Hepatocyte (in vitro differentiated cells): ENCODE measurements around the gene GSTO1. TPM values are rescaled to one million over a fixed set of nuclear protein-coding genes. Genes with fewer than 3 reads are reported as not detected.

Experiments
- DNase-seq: peaks from one replicate; pipeline ENCODE4 v3.0.0-alpha.2; 2016; ENCODE audit warnings: low spot score
- H2AFZ ChIP-seq: fragments of 200-600 bp; sonication (generic); 2 replicates; pipeline ENCODE4 v1.6.0; 2016; ENCODE audit warnings: antibody characterized with exemption, mild to moderate bottlenecking
- H3K27ac ChIP-seq: fragments of 200-600 bp; sonication (generic); 2 replicates; pipeline ENCODE4 v1.5.1; 2016; ENCODE audit warnings: mild to moderate bottlenecking
- H3K27me3 ChIP-seq: fragments of 200-600 bp; sonication (generic); 2 replicates; pipeline ENCODE4 v1.6.1; 2016
- H3K36me3 ChIP-seq: fragments of 200-600 bp; sonication (generic); replicated peaks from 2 replicates; pipeline ENCODE4 v1.5.1; 2016; ENCODE audit warnings: low read depth; ENCODE audit not compliant: insufficient read depth
- H3K4me1 ChIP-seq: fragments of 200-600 bp; sonication (generic); 2 replicates; pipeline ENCODE4 v1.5.1; 2016; ENCODE audit warnings: mild to moderate bottlenecking, moderate library complexity; ENCODE audit not compliant: insufficient read depth
- H3K4me2 ChIP-seq: fragments of 200-600 bp; sonication (generic); 2 replicates; pipeline ENCODE4 v1.6.0; 2016
- H3K4me3 ChIP-seq: fragments of 200-600 bp; sonication (generic); 2 replicates; pipeline ENCODE4 v1.5.1; 2016; ENCODE audit warnings: mild to moderate bottlenecking
- H3K79me2 ChIP-seq: fragments of 200-600 bp; sonication (generic); 2 replicates; pipeline ENCODE4 v1.6.0; 2017; ENCODE audit warnings: mild to moderate bottlenecking
- H3K9me2 ChIP-seq: fragments of 200-600 bp; sonication (generic); replicated peaks from 2 replicates; pipeline ENCODE4 v1.6.0; 2017; ENCODE audit warnings: mild to moderate bottlenecking; ENCODE audit not compliant: insufficient read depth
- H3K9me3 ChIP-seq: fragments of 200-600 bp; sonication (generic); 2 replicates; pipeline ENCODE4 v1.5.1; 2016; ENCODE audit warnings: low read depth, mild to moderate bottlenecking
- H4K20me1 ChIP-seq: fragments of 200-600 bp; sonication (generic); 2 replicates; pipeline ENCODE4 v1.6.0; 2016; ENCODE audit warnings: mild to moderate bottlenecking; ENCODE audit not compliant: insufficient read depth, poor library complexity, severe bottlenecking
- CTCF ChIP-seq: fragments of 200-600 bp; sonication (generic); IDR thresholded peaks from 2 replicates; pipeline ENCODE4 v1.5.1; 2016; ENCODE audit warnings: antibody characterized with exemption, mild to moderate bottlenecking; ENCODE audit not compliant: poor library complexity
- EZH2 ChIP-seq: fragments of 200-600 bp; sonication (generic); IDR thresholded peaks from 2 replicates; pipeline ENCODE4 v1.6.1; 2016; ENCODE audit warnings: antibody characterized with exemption, mild to moderate bottlenecking, borderline replicate concordance
- EZH2phosphoT487 ChIP-seq: fragments of 200-600 bp; sonication (generic); IDR thresholded peaks from one replicate; pipeline ENCODE4 v1.6.1; 2018; ENCODE audit warnings: antibody characterized with exemption, mild to moderate bottlenecking, low read depth, moderate library complexity; ENCODE audit not compliant: unreplicated experiment, severe bottlenecking
- WGBS: methylation state at CpG from one replicate; pipeline ENCODE4 v1.1.6; 2016; ENCODE audit warnings: low lambda C conversion rate; ENCODE audit errors: missing lambda C conversion rate; 5-methylcytosine and 5-hydroxymethylcytosine counted together
- polyA plus RNA-seq: library from polyadenylated mRNA; unstranded; fragments of >200 nt; fragmentation: Nextera tagmentation; extraction: Ambion mirVana; gene quantifications from 2 replicates; pipeline ENCODE4 v1.2.1, GENCODE V29; 2016
- total RNA-seq: library from RNA; depleted of rRNA; stranded (reverse); fragments of >200 nt; gene quantifications from 2 replicates; pipeline ENCODE4 v1.2.3, GENCODE V29; 2014

GSTO1 gene
- total and polyA plus RNA-seq, 2 experiments from 2014 or later, result 220 to 328 TPM

GRCh38 chr10:104258209-104258608, 3.5 kb downstream of the GSTO1 start:
- no peak overlapping the region for H3K4me2 ChIP-seq

GRCh38 chr10:104259456-104259855, 4.8 kb downstream of the GSTO1 start:
- Histone ChIP-seq H3K27me3 (no peaks in the 10 kb centered on the region), H3K79me2 (peaks cover 70% of the 10 kb centered on the region), H4K20me1 (no peaks in the 10 kb centered on the region), H3K27ac (peak overlapping the region; percentile 54), H3K9me3 (no peaks in the 10 kb centered on the region), H2AFZ (no peak overlapping the region), H3K4me1 (peaks cover 33% of the 10 kb centered on the region), H3K4me2 (no peak overlapping the region), H3K4me3 (no peak overlapping the region), H3K9me2 (no peaks in the 10 kb centered on the region), H3K36me3 (peaks cover 3% of the 10 kb centered on the region)
- TF ChIP-seq EZH2 (no peak), EZH2phosphoT487 (no peak), CTCF (no peak)
- no peak for DNase-seq
- 88% methylated on average over 3 of the region's 3 CpGs for WGBS

More at GRCh38 chr10:104258209-104258608, 3.5 kb downstream of the GSTO1 start:
- no peaks in the 10 kb centered on the region for H3K27me3 ChIP-seq
- no peak overlapping the region for H2AFZ ChIP-seq
- no peak overlapping the region for H3K27ac ChIP-seq
- no peak overlapping the region for H3K4me3 ChIP-seq
- no peak for TF ChIP-seq CTCF
- TF ChIP-seq EZH2phosphoT487, result no peak
- TF ChIP-seq EZH2, result no peak
- 91% methylated on average over 3 of the region's 3 CpGs for WGBS
- no peaks in the 10 kb centered on the region for H3K9me3 ChIP-seq
- peaks cover 3% of the 10 kb centered on the region for H3K36me3 ChIP-seq
- peaks cover 70% of the 10 kb centered on the region for H3K79me2 ChIP-seq
- no peaks in the 10 kb centered on the region for H4K20me1 ChIP-seq
- no peak for DNase-seq
- H3K9me2 ChIP-seq, result no peaks in the 10 kb centered on the region
- H3K4me1 ChIP-seq, result peaks cover 41% of the 10 kb centered on the region

GRCh38 chr10:104259999-104260774, 5.5 kb downstream of the GSTO1 start:
- Histone ChIP-seq H3K9me2 (no peaks in the 10 kb centered on the region), H3K27me3 (no peaks in the 10 kb centered on the region), H3K4me1 (peaks cover 33% of the 10 kb centered on the region), H3K9me3 (no peaks in the 10 kb centered on the region), H3K36me3 (peaks cover 3% of the 10 kb centered on the region), H3K4me2 (peak overlapping the region; percentile 51), H3K4me3 (no peak overlapping the region), H4K20me1 (no peaks in the 10 kb centered on the region), H2AFZ (no peak overlapping the region), H3K27ac (peak overlapping the region; percentile 54), H3K79me2 (peaks cover 65% of the 10 kb centered on the region)
- 52% methylated on average over 6 of the region's 6 CpGs for WGBS
- DNase-seq, result peak; percentile 33
- TF ChIP-seq EZH2 (no peak), CTCF (no peak), EZH2phosphoT487 (no peak)

GRCh38 chr10:104260775-104261115, 6.1 kb downstream of the GSTO1 start:
- Histone ChIP-seq H3K4me3 (no peak overlapping the region), H3K9me3 (no peaks in the 10 kb centered on the region), H3K27ac (peak overlapping the region; percentile 54), H2AFZ (no peak overlapping the region), H3K4me1 (peaks cover 33% of the 10 kb centered on the region), H4K20me1 (no peaks in the 10 kb centered on the region), H3K79me2 (peaks cover 68% of the 10 kb centered on the region), H3K4me2 (peak overlapping the region; percentile 51), H3K36me3 (peaks cover 3% of the 10 kb centered on the region), H3K27me3 (no peaks in the 10 kb centered on the region), H3K9me2 (no peaks in the 10 kb centered on the region)
- WGBS, result 59% methylated on average over 3 of the region's 3 CpGs
- no peak for DNase-seq
- no peak for TF ChIP-seq CTCF
- TF ChIP-seq EZH2phosphoT487, result no peak
- TF ChIP-seq EZH2, result no peak
